DLD1 (cell line): ENCODE results near the gene SLCO2A1.

ENCODE experiments used
- in situ Hi-C: cut with HindIII; loops from 2 replicates; pipeline ENCODE4 v1.10.0; 2017; ENCODE audit warnings: low sequenced_read_pairs

Gene SLCO2A1

GRCh38 chr3:134002306-134002705, 27.4 kb downstream of the SLCO2A1 start:
- in situ Hi-C loops, result no loop called here

- in situ Hi-C loops, result no loop called here
Observed at GRCh38 chr3:134001251-134001650, 28.5 kb downstream of the SLCO2A1 start.

- in situ Hi-C loops, result no loop called here
Observed at GRCh38 chr3:133999891-134000685, 29.6 kb downstream of the SLCO2A1 start.

GRCh38 chr3:133998691-133999241, 31.0 kb downstream of the SLCO2A1 start:
- in situ Hi-C loops, result no loop called here

- in situ Hi-C loops, result no loop called here
Observed at GRCh38 chr3:133997871-133998635, 31.7 kb downstream of the SLCO2A1 start.

- in situ Hi-C loops, result no loop called here
Observed at GRCh38 chr3:133996996-133997395, 32.7 kb downstream of the SLCO2A1 start.

GRCh38 chr3:133996251-133996661, 33.5 kb downstream of the SLCO2A1 start:
- in situ Hi-C loops, result no loop called here

- in situ Hi-C loops, result no loop called here
Observed at GRCh38 chr3:133995264-133995663, 34.5 kb downstream of the SLCO2A1 start.

GRCh38 chr3:133994166-133994890, 35.4 kb downstream of the SLCO2A1 start:
- in situ Hi-C loops, result no loop called here

- in situ Hi-C loops, result no loop called here
Observed at GRCh38 chr3:133992951-133993620, 36.6 kb downstream of the SLCO2A1 start.

- in situ Hi-C loops, result no loop called here
Observed at GRCh38 chr3:133992381-133992780, 37.3 kb downstream of the SLCO2A1 start.

- in situ Hi-C loops, result no loop called here
Observed at GRCh38 chr3:133991637-133992036, 38.1 kb downstream of the SLCO2A1 start.

- in situ Hi-C loops, result no loop called here
Observed at GRCh38 chr3:133991209-133991608, 38.5 kb downstream of the SLCO2A1 start.

GRCh38 chr3:133989936-133990702, 39.6 kb downstream of the SLCO2A1 start:
- in situ Hi-C loops, result no loop called here

- in situ Hi-C loops, result no loop called here
Observed at GRCh38 chr3:133988631-133989161, 41.0 kb downstream of the SLCO2A1 start.

- in situ Hi-C loops, result no loop called here
Observed at GRCh38 chr3:133987948-133988484, 41.7 kb downstream of the SLCO2A1 start.

GRCh38 chr3:133987136-133987535, 42.6 kb downstream of the SLCO2A1 start:
- in situ Hi-C loops, result no loop called here

- in situ Hi-C loops, result no loop called here
Observed at GRCh38 chr3:133986311-133986710, 43.4 kb downstream of the SLCO2A1 start.

GRCh38 chr3:133984975-133985374, 44.8 kb downstream of the SLCO2A1 start:
- in situ Hi-C loops, result no loop called here
